Measurements from ENCODE around the gene DENND4A.

Gene DENND4A

GRCh38 chr15:65792138-65792987, at the start of gene DENND4A:
Gene DENND4A, minus strand, starts transcription at chr15:65792293. Its CDS starts 35,843 bp downstream, at chr15:65756450.
- DNase-seq (ENCODE audit: low read depth, low spot score), result peak; percentile 96

GRCh38 chr15:65841121-65841930, 49.2 kb upstream of the DENND4A start:
- no peak for DNase-seq (ENCODE audit: low read depth, low spot score)

- no peak for DNase-seq (ENCODE audit: low read depth, low spot score)
These were observed 47.9 kb upstream of the DENND4A start for GRCh38 chr15:65839985-65840384.

- no peak for DNase-seq (ENCODE audit: low read depth, low spot score)
These were observed 47.3 kb upstream of the DENND4A start for GRCh38 chr15:65839354-65839901.

GRCh38 chr15:65837301-65838294, 45.5 kb upstream of the DENND4A start:
- no peak for DNase-seq (ENCODE audit: low read depth, low spot score)

GRCh38 chr15:65836665-65837064, 44.6 kb upstream of the DENND4A start:
- DNase-seq (ENCODE audit: low read depth, low spot score), result no peak

- no peak for DNase-seq (ENCODE audit: low read depth, low spot score)
These were observed 43.4 kb upstream of the DENND4A start for GRCh38 chr15:65835447-65835846.

- no peak for DNase-seq (ENCODE audit: low read depth, low spot score)
These were observed 42.6 kb upstream of the DENND4A start for GRCh38 chr15:65834603-65835282.

- no peak for DNase-seq (ENCODE audit: low read depth, low spot score)
These were observed 41.6 kb upstream of the DENND4A start for GRCh38 chr15:65833501-65834205.

- DNase-seq (ENCODE audit: low read depth, low spot score), result peak; percentile 99
These were observed 40.7 kb upstream of the DENND4A start for GRCh38 chr15:65832549-65833364.

GRCh38 chr15:65829130-65829764, 37.2 kb upstream of the DENND4A start:
- DNase-seq (ENCODE audit: low read depth, low spot score), result no peak

GRCh38 chr15:65828585-65828984, 36.5 kb upstream of the DENND4A start:
- no peak for DNase-seq (ENCODE audit: low read depth, low spot score)

- no peak for DNase-seq (ENCODE audit: low read depth, low spot score)
These were observed 35.0 kb upstream of the DENND4A start for GRCh38 chr15:65827065-65827464.

GRCh38 chr15:65824941-65825544, 33.0 kb upstream of the DENND4A start:
- no peak for DNase-seq (ENCODE audit: low read depth, low spot score)

GRCh38 chr15:65824031-65824743, 32.1 kb upstream of the DENND4A start:
- peak; percentile 53 for DNase-seq (ENCODE audit: low read depth, low spot score)

- no peak for DNase-seq (ENCODE audit: low read depth, low spot score)
These were observed 30.2 kb upstream of the DENND4A start for GRCh38 chr15:65822316-65822715.

- DNase-seq (ENCODE audit: low read depth, low spot score), result no peak
These were observed 29.0 kb upstream of the DENND4A start for GRCh38 chr15:65821070-65821469.
